Stomach smooth muscle (tissue), 2 donors: ENCODE results near the gene BTD.
A peak's percentile ranks its signal among the peaks of the same experiment; 100 is the strongest.

ENCODE experiments used
- H3K27ac ChIP-seq: one replicate; pipeline ENCODE4 v1.7.0; 2013; ENCODE audit warnings: mild to moderate bottlenecking, low read length, inconsistent platforms
- H3K27me3 ChIP-seq, 2 donors: one replicate each; pipeline ENCODE4 v1.7.0; 2013; ENCODE audit warnings: low read length in 2 of 2; ENCODE audit not compliant: insufficient read depth in 2 of 2, control insufficient read depth in 1 of 2
- H3K36me3 ChIP-seq, 2 donors: one replicate each; pipeline ENCODE4 v1.7.0; 2013; ENCODE audit warnings: low read length in 2 of 2; ENCODE audit not compliant: control insufficient read depth in 2 of 2, insufficient read depth in 2 of 2
- H3K4me1 ChIP-seq: one replicate; pipeline ENCODE4 v1.7.0; 2013; ENCODE audit warnings: low read length; ENCODE audit not compliant: control insufficient read depth, insufficient read depth
- H3K4me3 ChIP-seq, 2 donors: one replicate each; pipeline ENCODE4 v1.7.0; 2013; ENCODE audit warnings: low read length in 2 of 2
- H3K9ac ChIP-seq, 2 donors: one replicate each; pipeline ENCODE4 v1.7.0; 2013; ENCODE audit warnings: low read length in 2 of 2, mild to moderate bottlenecking in 1 of 2
- H3K9me3 ChIP-seq, 2 donors: one replicate each; pipeline ENCODE4 v1.7.0; 2013; ENCODE audit warnings: low read length in 2 of 2; ENCODE audit not compliant: control insufficient read depth in 2 of 2
- donor health status: healthy.
- donor health status: Pancreatic carcinoma.

The BTD gene

GRCh38 chr3:15636028-15636709 lies 34.6 kb downstream of the BTD start:
- Histone ChIP-seq H3K4me3 (peak overlapping the region in 1 of 2 donors; percentile 3), H3K27me3 (no peaks in the 10 kb centered on the region), H3K27ac (peak overlapping the region; percentile 86), H3K9ac (peak overlapping the region in 1 of 2 donors; percentile 12), H3K4me1 (peaks cover 49% of the 10 kb centered on the region), H3K36me3 (no peaks in the 10 kb centered on the region), H3K9me3 (no peaks in the 10 kb centered on the region)

GRCh38 chr3:15637131-15637951 lies 35.8 kb downstream of the BTD start:
- Histone ChIP-seq H3K27me3 (no peaks in the 10 kb centered on the region), H3K4me3 (peak overlapping the region in 1 of 2 donors; percentile 22), H3K9me3 (no peaks in the 10 kb centered on the region), H3K27ac (peak overlapping the region; percentile 86), H3K4me1 (peaks cover 40% of the 10 kb centered on the region), H3K36me3 (peaks cover 4 to 6% of the 10 kb centered on the region in 2 donors), H3K9ac (peak overlapping the region in 1 of 2 donors; percentile 13)

GRCh38 chr3:15638193-15638890 lies 36.8 kb downstream of the BTD start:
- Histone ChIP-seq H3K4me1 (peaks cover 39% of the 10 kb centered on the region), H3K27ac (peak overlapping the region; percentile 86), H3K9me3 (no peaks in the 10 kb centered on the region), H3K36me3 (peaks cover 4 to 6% of the 10 kb centered on the region in 2 donors), H3K27me3 (no peaks in the 10 kb centered on the region), H3K9ac (no peak overlapping the region), H3K4me3 (no peak overlapping the region)

- no peak overlapping the region for H3K4me3 ChIP-seq
- H3K27me3 ChIP-seq = no peaks in the 10 kb centered on the region
- H3K27ac ChIP-seq = peak overlapping the region; percentile 86
- no peaks in the 10 kb centered on the region for H3K9me3 ChIP-seq
- H3K4me1 ChIP-seq = peaks cover 36% of the 10 kb centered on the region
- no peak overlapping the region for H3K9ac ChIP-seq
- H3K36me3 ChIP-seq = peaks cover 4 to 6% of the 10 kb centered on the region in 2 donors
Observed at GRCh38 chr3:15638891-15639262, 37.3 kb downstream of the BTD start.

GRCh38 chr3:15645246-15645645 lies 43.7 kb downstream of the BTD start:
- Histone ChIP-seq H3K36me3 (peaks cover 6 to 12% of the 10 kb centered on the region in 2 donors), H3K4me3 (no peak overlapping the region), H3K27me3 (no peaks in the 10 kb centered on the region), H3K27ac (peak overlapping the region; percentile 70), H3K9me3 (no peaks in the 10 kb centered on the region), H3K4me1 (peaks cover 25% of the 10 kb centered on the region), H3K9ac (peak overlapping the region in 1 of 2 donors; percentile 48)

- peak overlapping the region; percentile 16 to 36 for H3K4me3 ChIP-seq
- H3K9ac ChIP-seq = peak overlapping the region in 1 of 2 donors; percentile 48
- H3K36me3 ChIP-seq = peaks cover 6 to 12% of the 10 kb centered on the region in 2 donors
- H3K27me3 ChIP-seq = no peaks in the 10 kb centered on the region
- H3K9me3 ChIP-seq = no peaks in the 10 kb centered on the region
- peaks cover 25% of the 10 kb centered on the region for H3K4me1 ChIP-seq
- peak overlapping the region; percentile 70 for H3K27ac ChIP-seq
Observed at GRCh38 chr3:15645740-15646501, 44.4 kb downstream of the BTD start.

GRCh38 chr3:15646851-15647511 lies 45.4 kb downstream of the BTD start:
- Histone ChIP-seq H3K4me3 (peak overlapping the region; percentile 36 to 44), H3K27ac (peak overlapping the region; percentile 70), H3K9ac (peak overlapping the region in 1 of 2 donors; percentile 51)

GRCh38 chr3:15647611-15648167 lies 46.1 kb downstream of the BTD start:
- H3K4me3 ChIP-seq = no peak overlapping the region
- no peak overlapping the region for H3K9ac ChIP-seq
- H3K36me3 ChIP-seq = peaks cover 0 to 8% of the 10 kb centered on the region in 2 donors
- peaks cover 25% of the 10 kb centered on the region for H3K4me1 ChIP-seq
- no peaks in the 10 kb centered on the region for H3K9me3 ChIP-seq
- H3K27me3 ChIP-seq = no peaks in the 10 kb centered on the region
- H3K27ac ChIP-seq = peak overlapping the region; percentile 70

More at GRCh38 chr3:15646851-15647511, 45.4 kb downstream of the BTD start:
- no peaks in the 10 kb centered on the region for H3K27me3 ChIP-seq
- peaks cover 3 to 9% of the 10 kb centered on the region in 2 donors for H3K36me3 ChIP-seq
- H3K9me3 ChIP-seq = no peaks in the 10 kb centered on the region
- H3K4me1 ChIP-seq = peaks cover 25% of the 10 kb centered on the region

- H3K4me1 ChIP-seq = peaks cover 28% of the 10 kb centered on the region
- no peak overlapping the region for H3K27ac ChIP-seq
- H3K27me3 ChIP-seq = no peaks in the 10 kb centered on the region
Observed at GRCh38 chr3:15649341-15649740, 47.8 kb downstream of the BTD start.

More at GRCh38 chr3:15649341-15649740, 47.8 kb downstream of the BTD start:
- Histone ChIP-seq H3K9me3 (no peaks in the 10 kb centered on the region), H3K9ac (no peak overlapping the region), H3K4me3 (no peak overlapping the region), H3K36me3 (peaks cover 0 to 6% of the 10 kb centered on the region in 2 donors)
